DOHH2 (cell line): Measurements from ENCODE around the gene CCR6.

Source experiments
- H3F3A ChIP-seq: fragments of 200-600 bp; sonication (generic), shearing (Covaris generic); 2 replicates; pipeline ENCODE4 v1.6.0; 2016; ENCODE audit warnings: antibody characterized with exemption, mild to moderate bottlenecking; ENCODE audit not compliant: control insufficient read depth, insufficient read depth
- H3K27ac ChIP-seq: fragments of 200-600 bp; sonication (generic); 2 replicates; pipeline ENCODE4 v1.5.1; 2014; ENCODE audit warnings: low read depth, mild to moderate bottlenecking, low read length, moderate library complexity
- H3K27me3 ChIP-seq: fragments of 200-600 bp; sonication (generic); 2 replicates; pipeline ENCODE4 v1.6.1; 2014; ENCODE audit warnings: mild to moderate bottlenecking, low read length, mixed read lengths; ENCODE audit not compliant: control insufficient read depth
- H3K36me3 ChIP-seq: fragments of 200-600 bp; sonication (generic); 2 replicates; pipeline ENCODE4 v1.6.1; 2014; ENCODE audit warnings: mild to moderate bottlenecking, low read length, moderate library complexity, mixed read lengths; ENCODE audit not compliant: control insufficient read depth
- H3K4me1 ChIP-seq: fragments of 200-600 bp; sonication (generic); 2 replicates; pipeline ENCODE4 v1.6.1; 2014; ENCODE audit warnings: mild to moderate bottlenecking, low read length, mixed read lengths; ENCODE audit not compliant: control insufficient read depth
- H3K4me2 ChIP-seq: fragments of 200-600 bp; sonication (generic); 2 replicates; pipeline ENCODE4 v1.6.0; 2014; ENCODE audit warnings: mild to moderate bottlenecking, low read length, moderate library complexity
- H3K4me3 ChIP-seq: fragments of 200-600 bp; sonication (generic); 2 replicates; pipeline ENCODE4 v1.5.1; 2014; ENCODE audit warnings: mild to moderate bottlenecking, low read length, mixed read lengths
- H3K79me2 ChIP-seq: fragments of 200-600 bp; sonication (generic); 2 replicates; pipeline ENCODE4 v1.6.1; 2014; ENCODE audit warnings: mild to moderate bottlenecking, low read length, mixed read lengths; ENCODE audit not compliant: control insufficient read depth
- H3K9me2 ChIP-seq: fragments of 200-600 bp; sonication (generic); replicated peaks from 2 replicates; pipeline ENCODE4 v1.6.1; 2014; ENCODE audit warnings: mild to moderate bottlenecking, low read length, mixed read lengths; ENCODE audit not compliant: control insufficient read depth
- H3K9me3 ChIP-seq: fragments of 200-600 bp; sonication (generic); 2 replicates; pipeline ENCODE4 v1.6.1; 2014; ENCODE audit warnings: antibody characterized with exemption, low read length, mixed read lengths; ENCODE audit not compliant: control insufficient read depth, insufficient read depth
- H4K20me1 ChIP-seq: fragments of 200-600 bp; sonication (generic); 2 replicates; pipeline ENCODE4 v1.6.0; 2014; ENCODE audit warnings: low read depth, mild to moderate bottlenecking, antibody characterized with exemption, low read length, moderate library complexity; ENCODE audit not compliant: control insufficient read depth, insufficient read depth
- EZH2phosphoT487 ChIP-seq: fragments of 200-600 bp; sonication (generic); IDR thresholded peaks from 2 replicates; pipeline ENCODE4 v1.6.1; 2017; ENCODE audit warnings: borderline replicate concordance, mild to moderate bottlenecking, antibody characterized with exemption, low read length, moderate library complexity, mixed read lengths
- TF ChIP-seq, protein P1 (sequence below): fragments of 200-600 bp; sonication (generic); IDR thresholded peaks from one replicate; pipeline ENCODE4 v1.5.1; 2014; ENCODE audit warnings: antibody characterized with exemption, mild to moderate bottlenecking, low read depth, low read length; ENCODE audit not compliant: poor library complexity, severe bottlenecking

The CCR6 gene

DNA sequence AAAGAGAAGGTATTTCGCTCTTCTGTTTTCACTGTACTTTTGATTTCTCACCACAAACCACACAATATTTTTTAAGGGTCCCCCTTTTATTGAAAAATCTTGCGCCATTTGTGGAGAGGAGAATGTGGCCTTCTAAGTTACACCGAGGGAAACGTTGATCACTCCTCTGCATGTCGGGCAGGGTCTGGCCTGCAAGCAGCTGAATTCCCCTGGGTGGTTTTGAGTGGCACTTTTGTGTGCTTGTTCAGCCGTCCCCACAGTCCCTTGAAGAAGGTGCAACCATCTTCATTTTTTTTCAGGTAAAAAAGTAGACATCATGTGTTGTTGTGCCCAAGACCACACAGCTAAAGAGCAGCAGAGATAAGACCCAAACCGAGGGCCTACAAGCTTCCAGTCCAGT is 28.8 kb downstream of the CCR6 start:
- H3K9me2 ChIP-seq: no peaks in the 10 kb centered on the region
- H3K27me3 ChIP-seq: peaks cover 27% of the 10 kb centered on the region
- no peaks in the 10 kb centered on the region for H3K9me3 ChIP-seq
- peak overlapping the region; percentile 38 for H3K4me2 ChIP-seq
- H4K20me1 ChIP-seq: no peaks in the 10 kb centered on the region
- H3F3A ChIP-seq: no peaks in the 10 kb centered on the region
- H3K27ac ChIP-seq: no peak overlapping the region
- H3K4me1 ChIP-seq: peaks cover 38% of the 10 kb centered on the region
- 0 out of 2 replicates have a peak overlapping the region, but pooled peaks have one; percentile 9 for H3K4me3 ChIP-seq
- TF ChIP-seq, protein P1, sequence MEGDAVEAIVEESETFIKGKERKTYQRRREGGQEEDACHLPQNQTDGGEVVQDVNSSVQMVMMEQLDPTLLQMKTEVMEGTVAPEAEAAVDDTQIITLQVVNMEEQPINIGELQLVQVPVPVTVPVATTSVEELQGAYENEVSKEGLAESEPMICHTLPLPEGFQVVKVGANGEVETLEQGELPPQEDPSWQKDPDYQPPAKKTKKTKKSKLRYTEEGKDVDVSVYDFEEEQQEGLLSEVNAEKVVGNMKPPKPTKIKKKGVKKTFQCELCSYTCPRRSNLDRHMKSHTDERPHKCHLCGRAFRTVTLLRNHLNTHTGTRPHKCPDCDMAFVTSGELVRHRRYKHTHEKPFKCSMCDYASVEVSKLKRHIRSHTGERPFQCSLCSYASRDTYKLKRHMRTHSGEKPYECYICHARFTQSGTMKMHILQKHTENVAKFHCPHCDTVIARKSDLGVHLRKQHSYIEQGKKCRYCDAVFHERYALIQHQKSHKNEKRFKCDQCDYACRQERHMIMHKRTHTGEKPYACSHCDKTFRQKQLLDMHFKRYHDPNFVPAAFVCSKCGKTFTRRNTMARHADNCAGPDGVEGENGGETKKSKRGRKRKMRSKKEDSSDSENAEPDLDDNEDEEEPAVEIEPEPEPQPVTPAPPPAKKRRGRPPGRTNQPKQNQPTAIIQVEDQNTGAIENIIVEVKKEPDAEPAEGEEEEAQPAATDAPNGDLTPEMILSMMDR: no peak
- no peak for TF ChIP-seq EZH2phosphoT487
- H3K79me2 ChIP-seq: no peaks in the 10 kb centered on the region
- H3K36me3 ChIP-seq: no peaks in the 10 kb centered on the region

DNA sequence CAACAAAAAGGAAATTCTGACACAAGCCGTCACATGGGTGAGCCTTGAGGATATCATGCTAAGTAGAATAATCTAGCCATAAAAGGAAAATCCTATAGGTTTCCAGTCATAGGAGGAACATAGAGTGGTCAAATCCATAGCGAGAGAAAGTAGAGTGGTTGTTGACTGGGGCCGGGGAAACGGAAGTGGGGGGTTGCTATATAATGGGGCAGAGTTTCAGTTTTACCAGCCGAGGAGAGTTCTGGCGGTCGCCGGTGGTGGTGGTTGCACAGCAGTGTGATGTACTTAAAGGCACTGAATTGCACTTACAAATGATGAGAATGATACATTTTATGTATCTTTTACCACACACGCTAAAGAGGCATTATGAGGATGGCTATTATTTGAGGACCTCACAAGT is 30.0 kb downstream of the CCR6 start:
- Histone ChIP-seq H3K27ac (no peak overlapping the region), H3K36me3 (no peaks in the 10 kb centered on the region), H3K27me3 (peaks cover 27% of the 10 kb centered on the region), H3K9me2 (no peaks in the 10 kb centered on the region), H3K9me3 (no peaks in the 10 kb centered on the region), H3K4me1 (peaks cover 44% of the 10 kb centered on the region), H3F3A (no peaks in the 10 kb centered on the region), H4K20me1 (no peaks in the 10 kb centered on the region), H3K4me2 (peak overlapping the region; percentile 60), H3K79me2 (no peaks in the 10 kb centered on the region), H3K4me3 (peak overlapping the region; percentile 29)
- TF ChIP-seq, protein P1: no peak
- no peak for TF ChIP-seq EZH2phosphoT487

DNA sequence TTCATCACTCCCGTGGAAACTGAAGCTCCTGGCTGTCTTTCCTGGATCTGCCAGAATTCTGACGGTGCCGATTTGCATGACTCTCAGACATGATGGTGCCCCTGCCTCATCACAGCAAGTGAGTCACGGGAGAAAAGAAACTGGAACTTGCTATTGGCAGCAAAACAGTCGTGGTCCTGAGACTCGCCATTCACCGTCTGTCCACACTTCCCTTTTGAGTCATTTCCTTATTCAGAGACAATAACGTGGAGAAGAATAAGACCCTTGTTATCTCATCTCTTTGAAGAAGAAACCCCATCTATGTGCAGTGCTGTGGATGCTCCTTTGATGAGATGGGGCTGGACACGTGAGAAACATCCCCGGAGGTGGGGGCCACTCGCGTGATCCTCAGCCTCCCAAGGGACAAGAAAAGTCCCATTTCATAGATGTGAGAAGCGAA is 30.6 kb downstream of the CCR6 start:
- Histone ChIP-seq H4K20me1 (no peaks in the 10 kb centered on the region), H3K4me1 (peaks cover 47% of the 10 kb centered on the region), H3K27me3 (peaks cover 29% of the 10 kb centered on the region), H3K9me3 (no peaks in the 10 kb centered on the region), H3F3A (no peaks in the 10 kb centered on the region), H3K36me3 (no peaks in the 10 kb centered on the region), H3K27ac (no peak overlapping the region), H3K4me2 (peak overlapping the region; percentile 60), H3K4me3 (peak overlapping the region; percentile 29), H3K9me2 (no peaks in the 10 kb centered on the region), H3K79me2 (no peaks in the 10 kb centered on the region)
- no peak for TF ChIP-seq EZH2phosphoT487
- TF ChIP-seq, protein P1: no peak

DNA sequence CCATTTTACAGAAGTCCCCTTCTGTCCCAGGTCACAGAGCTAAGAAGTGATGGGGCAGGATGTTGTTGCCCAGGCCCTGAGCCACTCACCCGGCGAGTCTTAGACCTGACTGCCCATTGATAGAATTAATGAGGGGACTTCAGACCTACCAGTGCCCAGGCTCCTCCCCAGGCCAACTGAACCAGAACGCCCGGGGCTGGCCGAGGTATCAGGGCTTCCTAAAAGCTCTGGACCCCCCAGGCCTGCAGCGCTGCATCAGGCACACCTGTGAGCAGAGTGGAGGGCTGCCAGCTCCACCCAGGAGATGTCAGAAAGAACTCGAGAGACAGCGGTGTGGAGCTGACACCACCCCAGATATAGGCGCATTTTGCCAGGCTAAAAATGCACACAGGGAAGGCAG is 31.4 kb downstream of the CCR6 start:
- Histone ChIP-seq H3K4me1 (peaks cover 47% of the 10 kb centered on the region), H3K27ac (no peak overlapping the region), H3F3A (no peaks in the 10 kb centered on the region), H4K20me1 (no peaks in the 10 kb centered on the region), H3K4me3 (no peak overlapping the region), H3K9me3 (no peaks in the 10 kb centered on the region), H3K27me3 (peaks cover 30% of the 10 kb centered on the region), H3K79me2 (no peaks in the 10 kb centered on the region), H3K9me2 (no peaks in the 10 kb centered on the region), H3K4me2 (no peak overlapping the region), H3K36me3 (no peaks in the 10 kb centered on the region)
- TF ChIP-seq EZH2phosphoT487: no peak
- TF ChIP-seq, protein P1: no peak
